Measurements from ENCODE around the gene ELOB.

DNA sequence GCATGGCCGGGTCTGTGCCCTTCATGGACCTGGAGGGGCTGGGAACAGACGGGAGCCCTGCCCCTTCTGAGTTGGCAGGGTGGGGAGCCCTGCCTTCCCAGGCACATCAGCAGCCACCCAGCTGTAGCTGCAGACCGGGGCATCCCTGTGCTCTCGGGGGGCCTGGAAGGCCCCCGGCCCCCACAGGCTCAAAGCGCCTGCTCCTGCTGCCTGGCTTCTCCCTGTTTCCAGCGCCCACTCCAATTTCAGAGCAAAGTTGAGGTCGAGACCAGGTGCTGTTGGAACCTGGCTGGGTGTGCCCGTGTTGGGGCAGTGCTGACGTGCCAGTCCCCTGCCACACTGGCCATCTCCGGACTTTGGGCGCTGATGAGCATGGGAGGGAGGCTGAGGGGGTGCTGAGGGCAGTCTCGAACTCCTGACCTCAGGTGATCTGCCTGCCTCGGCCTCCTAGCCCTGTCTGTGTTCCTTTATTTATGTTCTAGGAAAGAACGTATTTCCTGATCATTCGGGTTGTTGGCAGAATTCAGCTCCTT lies 52.2 kb downstream of the ELOB start:
- TF ChIP-seq, protein P1, sequence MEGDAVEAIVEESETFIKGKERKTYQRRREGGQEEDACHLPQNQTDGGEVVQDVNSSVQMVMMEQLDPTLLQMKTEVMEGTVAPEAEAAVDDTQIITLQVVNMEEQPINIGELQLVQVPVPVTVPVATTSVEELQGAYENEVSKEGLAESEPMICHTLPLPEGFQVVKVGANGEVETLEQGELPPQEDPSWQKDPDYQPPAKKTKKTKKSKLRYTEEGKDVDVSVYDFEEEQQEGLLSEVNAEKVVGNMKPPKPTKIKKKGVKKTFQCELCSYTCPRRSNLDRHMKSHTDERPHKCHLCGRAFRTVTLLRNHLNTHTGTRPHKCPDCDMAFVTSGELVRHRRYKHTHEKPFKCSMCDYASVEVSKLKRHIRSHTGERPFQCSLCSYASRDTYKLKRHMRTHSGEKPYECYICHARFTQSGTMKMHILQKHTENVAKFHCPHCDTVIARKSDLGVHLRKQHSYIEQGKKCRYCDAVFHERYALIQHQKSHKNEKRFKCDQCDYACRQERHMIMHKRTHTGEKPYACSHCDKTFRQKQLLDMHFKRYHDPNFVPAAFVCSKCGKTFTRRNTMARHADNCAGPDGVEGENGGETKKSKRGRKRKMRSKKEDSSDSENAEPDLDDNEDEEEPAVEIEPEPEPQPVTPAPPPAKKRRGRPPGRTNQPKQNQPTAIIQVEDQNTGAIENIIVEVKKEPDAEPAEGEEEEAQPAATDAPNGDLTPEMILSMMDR (conservative IDR thresholded peaks at IDR 0.05; ENCODE audit: low read length) = no peak
- TF ChIP-seq EZH2phosphoT487 (IDR thresholded peaks at IDR 0.05; ENCODE audit: borderline replicate concordance) = no peak
